ENCODE data around the gene TAOK1. TPM values are rescaled to one million over a fixed set of nuclear protein-coding genes. Genes with fewer than 3 reads are reported as not detected.
A peak's percentile ranks its signal among the peaks of the same experiment; 100 is the strongest.

TAOK1 gene
- polyA plus RNA-seq, 1 experiment, result 34.2 TPM

DNA sequence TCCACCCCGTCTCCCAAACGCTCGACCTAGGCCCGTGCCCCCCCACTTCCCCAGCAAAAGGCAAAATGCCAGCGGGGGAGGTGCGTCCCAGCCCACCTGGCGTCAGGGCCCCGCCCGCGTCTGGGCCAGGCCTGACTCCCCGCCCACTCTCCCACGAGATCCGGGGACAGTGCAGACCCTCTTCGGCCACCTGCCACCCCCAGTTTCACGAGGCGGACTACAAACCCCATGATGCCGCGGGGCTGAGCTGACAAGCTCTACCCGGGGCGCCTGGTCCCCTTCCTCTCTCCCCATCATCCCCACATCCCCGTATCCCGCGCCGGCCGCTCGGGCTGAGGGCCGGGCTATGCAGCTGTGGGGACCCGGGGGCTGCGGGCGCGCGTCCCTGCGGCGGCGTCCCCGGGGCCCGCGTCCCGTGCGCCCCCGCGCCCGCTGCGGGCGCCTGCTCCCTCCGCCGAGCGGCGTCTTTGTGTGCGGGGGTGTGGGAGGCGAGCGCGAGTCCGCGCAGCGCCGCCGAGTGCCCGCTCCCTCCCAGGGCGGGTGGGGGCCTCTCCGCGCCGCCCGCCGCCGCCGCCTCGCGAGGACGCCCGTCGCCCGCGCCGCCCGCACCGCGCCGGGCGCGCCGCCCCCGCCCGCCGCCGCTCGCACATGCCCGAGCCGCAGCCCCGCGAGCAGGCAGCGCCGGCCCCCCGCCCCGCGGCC lies 202.8 kb downstream of the TAOK1 start, which contains the start of gene ANKRD13B:
ANKRD13B (plus strand) TSS at position 283 of the 702 bp plus-strand sequence. CDS start 490 bp downstream, outside the sequence.
- Histone ChIP-seq H3K9me3 (ENCODE audit: control insufficient read depth, insufficient read depth, low read length) (no peaks in the 10 kb centered on the region; the same call in 1 of the 2 replicates), H3K27me3 (ENCODE audit: control insufficient read depth, insufficient read depth, low read length) (no peaks in the 10 kb centered on the region), H3K4me3 (ENCODE audit: low read depth, low read length) (peak within 1 kb of the TSS; percentile 64), H3K27ac (ENCODE audit: low read depth, low read length) (no peak within 1 kb of the TSS)
- no peak for DNase-seq (ENCODE audit: low read depth, low spot score)
- POLR2A ChIA-PET, result interaction anchor here (0.5 to 1.5 kb wide), 2 partner anchors 22 to 80 kb away, joined by 4 to 8 read pairs; no protein-coding TSS in a partner anchor
- CTCF ChIA-PET, result interaction anchor here (1.2 to 2.4 kb wide), 7 partner anchors 12 to 338 kb away, joined by 4 to 23 read pairs (median 9); partner anchors contain the start of gene TP53I13
- TF ChIP-seq CTCF (IDR thresholded peaks at IDR 0.05; ENCODE audit: low read depth, low read length), result no peak

DNA sequence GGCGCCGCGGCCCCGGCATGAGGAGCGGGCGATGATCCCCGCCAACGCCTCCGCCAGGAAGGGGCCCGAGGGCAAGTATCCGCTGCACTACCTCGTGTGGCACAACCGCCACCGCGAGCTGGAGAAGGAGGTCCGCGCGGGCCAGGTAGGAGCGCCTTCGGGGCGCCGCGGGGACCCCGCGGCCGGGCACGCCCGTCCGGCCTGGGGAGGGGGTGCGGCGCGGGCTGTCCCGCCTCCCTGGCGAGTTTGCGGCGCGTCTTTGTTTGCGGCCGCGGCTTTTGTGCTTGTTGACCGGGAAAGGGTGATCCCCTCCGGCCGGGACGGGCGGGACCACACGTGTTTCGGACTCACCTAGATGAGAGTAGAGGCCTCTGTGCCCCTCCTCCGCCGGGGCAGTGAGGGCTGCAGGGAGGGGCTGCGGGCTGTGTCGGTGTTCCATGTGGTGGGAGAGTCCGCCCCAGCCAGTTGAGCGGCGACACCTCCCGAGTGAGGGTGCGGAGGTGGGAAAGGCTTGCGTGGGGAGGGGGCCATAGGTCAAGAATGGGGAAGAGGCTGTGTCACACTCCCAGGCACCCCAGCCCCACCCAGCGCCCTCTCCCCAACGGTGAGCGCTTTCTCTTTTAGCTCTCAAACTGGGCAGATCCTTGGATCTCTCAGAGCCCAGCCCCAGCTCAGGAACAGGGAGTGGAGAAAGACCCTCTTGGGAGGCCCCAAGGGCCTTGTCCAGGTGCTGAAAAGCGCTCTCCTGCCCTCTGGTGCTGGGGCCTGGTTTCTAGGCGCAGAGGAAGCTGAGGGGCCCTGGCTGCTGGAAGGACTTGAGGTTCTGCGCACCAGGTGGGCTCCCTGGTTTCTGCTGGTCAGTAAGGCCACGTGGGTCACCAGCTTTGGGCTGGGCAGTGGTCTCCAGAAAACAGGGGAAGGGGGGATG lies 203.7 kb downstream of the TAOK1 start:
- H3K27ac ChIP-seq (ENCODE audit: low read depth, low read length), result no peak overlapping the region
- peak; percentile 34 for TF ChIP-seq CTCF (IDR thresholded peaks at IDR 0.05; ENCODE audit: low read depth, low read length)
- peak overlapping the region; percentile 64 for H3K4me3 ChIP-seq (ENCODE audit: low read depth, low read length)
- H3K9me3 ChIP-seq (ENCODE audit: control insufficient read depth, insufficient read depth, low read length), result no peaks in the 10 kb centered on the region; the same call in 1 of the 2 replicates
- ChIA-PET CTCF (interaction anchor here (0.7 to 1.9 kb wide), 4 partner anchors 24 to 499 kb away, joined by 3 to 18 read pairs (median 4); no protein-coding TSS in a partner anchor), POLR2A (interaction anchor here (1.5 kb wide), 1 partner anchor 21 kb away, joined by 8 read pairs; no protein-coding TSS in a partner anchor)
- no peaks in the 10 kb centered on the region for H3K27me3 ChIP-seq (ENCODE audit: control insufficient read depth, insufficient read depth, low read length)
- no peak for DNase-seq (ENCODE audit: low read depth, low spot score)

DNA sequence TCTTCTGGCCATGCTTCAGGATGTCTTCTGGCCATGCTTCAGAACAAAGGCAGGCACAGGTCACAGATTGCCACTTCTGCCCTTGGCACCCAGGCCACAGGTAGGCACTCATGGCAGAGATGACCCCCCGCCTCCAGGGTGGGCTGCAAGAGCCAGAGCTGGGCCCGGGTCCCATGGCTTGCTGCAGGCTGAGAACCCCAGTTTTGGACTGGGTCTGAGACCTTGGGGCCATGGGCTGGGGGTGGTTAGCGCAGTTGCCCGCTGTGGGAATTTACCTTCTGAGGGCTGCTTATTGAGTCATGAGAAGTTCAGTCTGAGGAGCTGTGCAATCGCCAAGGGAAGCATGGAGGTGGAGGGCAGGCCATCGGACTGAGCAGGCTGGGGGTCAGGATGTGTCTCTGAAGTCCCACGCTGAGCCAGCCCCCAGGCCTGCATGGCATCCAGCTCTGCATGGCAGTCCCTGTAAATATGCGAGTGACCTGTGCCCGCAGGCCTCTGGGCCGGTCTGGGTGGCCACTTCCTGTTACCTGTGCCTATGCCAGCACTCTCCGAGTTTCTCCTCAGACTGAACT lies 204.4 kb downstream of the TAOK1 start:
- Histone ChIP-seq H3K27ac (ENCODE audit: low read depth, low read length) (no peak overlapping the region), H3K27me3 (ENCODE audit: control insufficient read depth, insufficient read depth, low read length) (no peaks in the 10 kb centered on the region), H3K9me3 (ENCODE audit: control insufficient read depth, insufficient read depth, low read length) (no peaks in the 10 kb centered on the region; the same call in 1 of the 2 replicates), H3K4me3 (ENCODE audit: low read depth, low read length) (no peak overlapping the region)
- ChIA-PET POLR2A (no interaction called here), CTCF (interaction anchor here (0.7 to 1.0 kb wide), 2 partner anchors 184 to 499 kb away, joined by 3 to 5 read pairs; no protein-coding TSS in a partner anchor)
- no peak for DNase-seq (ENCODE audit: low read depth, low spot score)
- no peak for TF ChIP-seq CTCF (IDR thresholded peaks at IDR 0.05; ENCODE audit: low read depth, low read length)

DNA sequence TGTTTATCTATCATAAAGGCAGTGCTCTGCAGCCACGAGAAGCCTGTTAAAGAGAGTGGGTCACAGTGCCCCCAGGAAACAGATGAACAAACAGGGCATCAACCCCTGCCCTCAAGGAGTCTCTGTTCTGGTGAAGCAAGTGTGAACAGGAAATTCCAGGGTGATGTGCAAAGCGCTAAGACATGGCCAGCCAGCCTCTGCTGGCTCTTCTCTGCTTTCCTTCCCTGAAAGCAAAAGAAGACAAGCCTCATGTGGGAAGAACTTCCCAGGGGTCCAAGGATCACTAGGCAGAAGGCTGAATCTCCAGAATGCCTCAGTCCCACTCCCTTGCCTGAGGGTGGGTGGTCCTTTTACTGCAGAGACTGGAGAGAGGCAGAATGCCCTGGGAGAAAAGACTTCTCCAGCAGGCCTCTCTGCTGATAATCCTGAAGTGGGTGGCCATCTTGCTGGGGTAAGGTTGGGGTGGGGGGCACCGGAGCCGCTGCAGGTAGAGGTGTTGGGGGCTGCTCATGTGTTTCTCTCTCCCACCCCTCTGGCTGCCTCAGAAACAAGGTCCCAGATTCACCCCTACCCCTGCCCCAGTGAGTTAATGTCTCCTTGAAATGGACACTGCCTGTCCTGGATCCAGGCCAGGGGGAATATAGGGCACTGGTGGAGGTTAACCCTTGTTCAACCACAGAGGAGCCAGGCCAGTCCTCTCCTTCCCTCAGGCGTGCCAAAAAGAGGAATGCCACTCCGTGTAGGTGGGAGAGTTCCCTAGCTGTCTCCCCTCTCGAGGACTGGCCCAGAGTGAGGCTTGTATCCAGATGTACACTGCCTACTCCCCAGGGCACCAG lies 205.2 kb downstream of the TAOK1 start:
- H3K9me3 ChIP-seq (ENCODE audit: control insufficient read depth, insufficient read depth, low read length), result no peaks in the 10 kb centered on the region; the same call in 1 of the 2 replicates
- no peak overlapping the region for H3K4me3 ChIP-seq (ENCODE audit: low read depth, low read length)
- CTCF ChIA-PET, result no interaction called here
- no peak overlapping the region for H3K27ac ChIP-seq (ENCODE audit: low read depth, low read length)
- H3K27me3 ChIP-seq (ENCODE audit: control insufficient read depth, insufficient read depth, low read length), result no peaks in the 10 kb centered on the region
- no peak for DNase-seq (ENCODE audit: low read depth, low spot score)
- POLR2A ChIA-PET, result no interaction called here
- no peak for TF ChIP-seq CTCF (IDR thresholded peaks at IDR 0.05; ENCODE audit: low read depth, low read length)

Measured in AG04450 (cell line).